Motor neuron (in vitro differentiated cells): Measurements from ENCODE around the gene PLA2G2A. TPM values are rescaled to one million over a fixed set of nuclear protein-coding genes. Genes with fewer than 3 reads are reported as not detected.
"Not testable (repeated sequence)": the region's sequence is repeated elsewhere in the genome, so short reads cannot be mapped to it uniquely, and the experiment has no call there.

Source experiments
- ATAC-seq, 8 experiments: fragments of 200-7000 bp; cut with Tn5 transposase; replicated peaks in 6 of 8; 2 replicates each; pipeline ENCODE4 v1.8.0; 2021; ENCODE audit warnings: mild to moderate bottlenecking in 8 of 8, moderate library complexity in 8 of 8
- H3K27ac ChIP-seq, 2 donors: fragments of 250-450 bp; sonication (Bioruptor Pico); 2 replicates each; pipeline ENCODE4 v1.9.0; 2021; ENCODE audit warnings: antibody characterized with exemption in 2 of 2, mild to moderate bottlenecking in 2 of 2, moderate library complexity in 1 of 2
- H3K4me1 ChIP-seq, 2 donors: fragments of 250-450 bp; sonication (Bioruptor Pico); replicated peaks in 1 of 2; 2 replicates each; pipeline ENCODE4 v1.6.1; 2021; ENCODE audit warnings: antibody characterized with exemption in 2 of 2, mild to moderate bottlenecking in 2 of 2, moderate library complexity in 1 of 2
- H3K4me3 ChIP-seq, 5 donors: fragments of 250-450 bp; sonication (Bioruptor Pico); 2 replicates each; pipeline ENCODE4 v1.9.0; 2021; ENCODE audit warnings: antibody characterized with exemption in 5 of 5, mild to moderate bottlenecking in 5 of 5, moderate library complexity in 4 of 5
- WGBS, 10 experiments: fragments of 450-650 bp; shearing (Covaris generic); methylation state at CpG; one replicate each; pipeline ENCODE4 v1.0.0; 2022; 5-methylcytosine and 5-hydroxymethylcytosine counted together
- in situ Hi-C, 9 experiments: fragments of 400-800 bp; cut with MboI; loops; one replicate each; pipeline ENCODE4 v1.15.0; 2021; ENCODE audit warnings: low sequenced_read_pairs in 9 of 9, low pct_unique_long_range_greater_than_20kb in 2 of 9; ENCODE audit not compliant: unreplicated experiment in 9 of 9
- total RNA-seq, 8 experiments: library from RNA; unstranded; fragments of 300-600 nt; gene quantifications; 2 replicates each; pipeline versions ENCODE4 v1.2.3 to v1.2.4, GENCODE V29; 2022

Gene PLA2G2A, protein sequence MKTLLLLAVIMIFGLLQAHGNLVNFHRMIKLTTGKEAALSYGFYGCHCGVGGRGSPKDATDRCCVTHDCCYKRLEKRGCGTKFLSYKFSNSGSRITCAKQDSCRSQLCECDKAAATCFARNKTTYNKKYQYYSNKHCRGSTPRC
- total RNA-seq: 10 to 100 TPM in 1 of 8 experiments, 1 to 10 TPM in 3, under 1 TPM in 2, not detected in 2; 0.41 to 87.5 (median 1.4) TPM

DNA sequence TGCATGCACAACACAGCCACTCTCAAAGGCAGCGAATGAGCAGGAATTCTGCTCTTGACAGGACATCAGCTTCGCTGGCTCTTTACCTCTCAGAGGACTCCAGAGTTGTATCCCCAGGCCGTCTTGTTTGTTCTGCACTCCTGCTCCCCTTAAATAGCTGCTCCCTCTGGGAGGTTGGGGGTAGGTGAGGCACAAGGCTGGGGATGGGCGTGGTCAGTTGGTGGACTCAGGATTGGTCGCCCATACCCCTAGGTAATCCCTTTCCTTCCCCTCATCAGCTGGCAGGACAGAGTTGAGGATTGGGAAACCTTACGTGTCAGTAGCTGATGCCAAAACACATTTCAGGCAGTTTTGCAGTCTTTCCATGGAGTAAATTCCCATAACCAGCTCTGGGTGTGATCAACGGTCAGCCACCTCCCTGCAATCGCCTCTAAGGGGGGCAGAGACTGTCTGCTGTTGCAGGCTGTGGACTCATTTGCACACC, at the start of gene PLA2G2A:
TSS of gene PLA2G2A (minus strand) at position 125 of the 484 bp plus-strand sequence. CDS start 845 bp downstream, outside the sequence.
- H3K4me1 ChIP-seq: peaks cover 0 to 5% of the 10 kb centered on the region in 2 donors
- H3K27ac ChIP-seq: no peak within 1 kb of the TSS
- in situ Hi-C loops: no loop called here
- ATAC-seq: peak in 3 of 8 experiments; percentile 44 to 56 (median 49)
- no peak within 1 kb of the TSS for H3K4me3 ChIP-seq
- WGBS, 10 experiments: 0 to 94% (median 63%) methylated on average over 1 to 8 of the region's 8 CpGs; no CpG with 5 or more reads in 1 of the 10 experiments

DNA sequence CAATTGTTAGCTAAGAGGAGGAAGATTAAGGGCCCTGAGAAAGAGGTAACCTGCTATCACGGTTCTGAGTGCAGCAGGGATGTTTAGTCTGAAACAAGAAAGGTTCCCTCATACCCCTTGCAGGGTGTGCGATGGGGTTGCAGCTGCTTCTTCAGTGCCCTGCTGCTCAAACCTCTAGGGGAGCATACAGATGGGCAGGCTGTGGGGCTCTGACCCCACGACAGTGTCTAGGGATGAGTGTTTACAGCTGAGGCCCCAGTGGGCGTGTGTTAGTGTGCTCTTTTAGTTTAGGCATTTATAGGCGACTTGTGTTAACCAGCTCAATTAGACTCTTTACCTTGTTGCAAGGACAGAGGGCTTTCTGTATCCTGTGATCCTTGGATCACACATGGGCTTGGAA, 49.3 kb upstream of the PLA2G2A start:
- in situ Hi-C loops: no loop called here
- no peak for ATAC-seq
- WGBS, 10 experiments: 33 to 100% (median 75%) methylated on average over 1 to 5 of the region's 5 CpGs; no CpG with 5 or more reads in 4 of the 10 experiments

DNA sequence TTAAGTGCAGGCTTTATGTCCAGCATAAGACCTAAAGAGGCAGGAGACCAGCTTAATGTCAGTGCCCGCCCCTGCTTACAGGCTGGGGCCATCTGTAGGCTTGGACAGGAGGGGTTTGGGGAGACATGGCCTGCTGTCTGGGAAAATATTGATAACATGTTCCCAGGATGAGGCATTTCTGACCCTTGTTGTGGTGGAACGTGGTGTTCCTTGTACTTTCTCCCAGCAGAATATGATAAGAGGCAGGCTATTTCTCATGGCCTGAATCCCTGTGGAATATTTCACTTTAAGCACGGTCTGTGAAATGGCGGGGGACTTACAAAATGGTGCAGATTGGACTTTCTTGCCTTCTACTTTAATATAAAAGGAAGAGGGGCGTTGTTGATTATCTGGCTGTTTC, 48.7 kb upstream of the PLA2G2A start:
- Histone ChIP-seq H3K4me3 (no peak overlapping the region), H3K4me1 (no peaks in the 10 kb centered on the region), H3K27ac (no peak overlapping the region)
- in situ Hi-C loops: no loop called here
- no peak for ATAC-seq
- WGBS, 10 experiments: 0 to 97% (median 75%) methylated on average over 1 to 5 of the region's 5 CpGs

More for the DNA sequence above, 49.3 kb upstream of the PLA2G2A start:
- H3K4me3 ChIP-seq: no peak overlapping the region
- H3K27ac ChIP-seq: no peak overlapping the region
- no peaks in the 10 kb centered on the region for H3K4me1 ChIP-seq

DNA sequence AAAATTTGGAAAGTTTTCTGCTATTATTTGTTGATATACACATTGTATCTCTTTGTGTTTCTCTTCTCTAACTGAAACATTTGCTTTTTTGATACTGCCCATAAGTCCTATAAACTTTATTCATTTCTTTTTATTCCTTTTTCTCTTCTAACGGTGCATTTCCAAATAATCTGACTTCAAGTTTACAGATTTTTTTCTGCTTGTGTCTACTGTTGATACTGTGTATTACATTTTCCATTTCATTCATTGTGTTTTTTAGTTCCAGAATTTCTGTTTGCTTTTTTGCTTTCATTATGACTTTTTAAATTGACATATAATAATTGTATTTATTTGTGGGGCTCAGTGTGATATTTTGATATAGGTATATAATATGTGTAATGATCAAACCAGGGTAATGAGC, 38.3 kb upstream of the PLA2G2A start:
- H3K4me3 ChIP-seq: no peak overlapping the region
- H3K27ac ChIP-seq: no peak overlapping the region
- in situ Hi-C loops: no loop called here
- no peaks in the 10 kb centered on the region for H3K4me1 ChIP-seq
- no peak for ATAC-seq
- WGBS, 10 experiments: 3 to 92% (median 68%) methylated on average over 1 of the region's 1 CpG

DNA sequence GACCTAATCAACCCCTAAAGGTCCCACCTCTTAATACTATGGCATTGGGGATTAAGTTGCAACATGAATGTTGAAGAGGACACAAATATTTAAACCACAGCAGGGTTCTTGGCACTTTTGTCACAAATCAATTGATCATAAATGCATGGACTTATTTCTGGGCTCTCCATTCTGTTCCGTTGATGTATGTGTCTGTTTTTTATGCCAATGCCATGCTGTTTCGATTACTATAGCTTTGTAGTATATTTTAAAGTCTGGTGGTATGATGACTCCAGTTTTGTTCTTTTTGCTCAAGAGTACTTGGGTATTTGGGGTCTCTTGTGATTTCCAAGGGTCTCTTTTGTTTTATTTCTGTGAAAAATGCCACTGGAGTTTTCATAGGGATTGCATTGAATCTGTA, 34.7 kb upstream of the PLA2G2A start:
- 29 to 100% (median 57%) methylated on average over 1 to 2 of the region's 2 CpGs; no CpG with 5 or more reads in 3 of the 10 experiments for WGBS, 10 experiments
- ATAC-seq: no peak
- Histone ChIP-seq H3K27ac (no peak overlapping the region), H3K4me3 (no peak overlapping the region), H3K4me1 (no peaks in the 10 kb centered on the region)
- in situ Hi-C loops: no loop called here

DNA sequence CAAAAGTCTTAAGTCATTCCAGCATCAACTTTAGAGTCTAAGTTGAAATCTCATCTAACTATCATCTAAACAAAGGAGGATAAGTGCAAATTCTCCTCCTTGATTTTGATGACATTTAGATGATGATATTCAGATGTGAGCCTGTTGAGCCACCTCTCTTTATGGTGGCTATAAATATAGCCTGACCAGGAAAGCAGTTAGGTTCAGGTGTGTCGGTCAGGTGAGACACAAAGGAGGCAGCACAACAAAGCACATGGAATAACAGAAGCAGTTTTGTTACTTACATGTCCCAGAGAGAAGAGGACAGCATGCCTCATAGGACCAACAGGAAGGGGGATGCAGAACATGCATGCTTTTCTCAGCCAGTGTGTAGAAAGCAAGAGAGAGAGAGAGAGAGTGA, 30.6 kb upstream of the PLA2G2A start:
- 0 to 89% (median 80%) methylated on average over 1 of the region's 1 CpG; no CpG with 5 or more reads in 5 of the 10 experiments for WGBS, 10 experiments
- no peaks in the 10 kb centered on the region for H3K4me1 ChIP-seq
- in situ Hi-C loops: no loop called here

DNA sequence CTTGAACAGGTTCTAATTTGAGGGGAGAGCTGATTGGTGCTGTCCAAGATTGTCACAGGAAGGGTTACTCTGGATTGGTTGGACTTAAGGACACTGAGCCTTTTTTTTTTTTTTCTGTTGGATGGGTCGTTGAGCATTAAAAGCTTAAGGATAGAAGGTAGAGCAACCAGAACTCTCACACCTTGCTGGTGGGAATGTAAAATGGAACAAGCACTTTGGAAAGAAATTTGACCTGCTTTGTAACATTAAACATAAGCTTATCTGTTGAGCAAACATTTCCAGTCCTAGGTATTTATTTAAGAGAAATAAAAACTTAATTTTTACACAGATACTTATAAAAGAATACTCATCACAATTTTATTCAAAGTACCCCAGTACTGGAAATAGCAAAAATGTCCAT, 29.8 kb upstream of the PLA2G2A start:
- Histone ChIP-seq H3K27ac (no peak overlapping the region), H3K4me3 (no peak overlapping the region), H3K4me1 (no peaks in the 10 kb centered on the region)
- 0 to 75% (median 18%) methylated on average over 1 of the region's 1 CpG; no CpG with 5 or more reads in 3 of the 10 experiments for WGBS, 10 experiments
- in situ Hi-C loops: no loop called here
- peak in 2 of 8 experiments; percentile 1 to 4 for ATAC-seq

More for the DNA sequence above, 30.6 kb upstream of the PLA2G2A start:
- Histone ChIP-seq H3K4me3 (no peak overlapping the region), H3K27ac (no peak overlapping the region)
- ATAC-seq: no peak

DNA sequence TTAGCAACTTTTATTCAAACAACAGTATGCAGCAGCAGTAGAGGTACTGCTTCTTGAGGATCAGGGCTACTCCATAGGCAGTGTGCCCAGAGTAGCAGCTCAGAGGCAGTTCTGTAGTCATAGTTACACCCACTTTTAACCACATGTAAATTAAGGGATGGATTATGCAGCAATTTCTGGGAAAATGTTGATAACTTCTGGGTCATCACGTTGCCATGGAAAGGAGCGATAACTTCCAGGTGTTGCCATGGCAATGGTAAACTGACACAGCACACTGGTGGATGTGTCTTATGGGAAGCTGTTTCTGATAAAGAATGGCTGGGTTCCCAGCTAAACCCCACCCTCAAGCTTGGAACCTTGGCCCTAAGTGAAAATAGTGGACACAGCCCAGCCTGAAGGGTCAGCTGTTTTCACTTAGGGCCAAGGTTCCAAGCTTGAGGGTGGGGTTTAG, 29.0 kb upstream of the PLA2G2A start:
- no peaks in the 10 kb centered on the region for H3K4me1 ChIP-seq
- peak in 3 of 8 experiments; percentile 85 to 95 (median 92) for ATAC-seq
- in situ Hi-C loops: no loop called here
- H3K27ac ChIP-seq: no peak overlapping the region
- WGBS, 10 experiments: 0 to 95% (median 64%) methylated on average over 1 to 2 of the region's 2 CpGs; no CpG with 5 or more reads in 5 of the 10 experiments
- H3K4me3 ChIP-seq: no peak overlapping the region

DNA sequence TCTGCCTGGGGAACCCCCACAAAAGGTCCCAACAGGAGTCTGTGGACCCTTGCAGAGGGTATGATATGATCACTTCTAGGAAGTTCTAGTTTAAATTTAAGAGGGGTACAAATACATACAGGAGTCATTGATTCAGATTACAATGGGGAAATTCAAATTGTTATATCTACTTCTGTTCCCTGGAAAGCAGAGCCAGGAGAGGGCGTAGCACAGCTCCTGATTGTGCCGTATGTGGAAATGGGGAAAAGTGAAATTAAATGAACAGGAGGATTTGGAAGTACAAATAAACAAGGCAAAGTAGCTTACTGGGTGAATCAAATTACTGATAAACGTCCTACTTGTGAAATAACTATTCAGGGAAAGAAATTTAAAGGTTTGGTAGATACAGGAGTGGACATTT, 19.4 kb upstream of the PLA2G2A start:
- H3K4me3 ChIP-seq, H3K4me1 ChIP-seq, H3K27ac ChIP-seq, ATAC-seq, in situ Hi-C loops: not testable (repeated sequence)
- 31 to 92% (median 83%) methylated on average over 1 to 3 of the region's 3 CpGs; no CpG with 5 or more reads in 5 of the 10 experiments for WGBS, 10 experiments

DNA sequence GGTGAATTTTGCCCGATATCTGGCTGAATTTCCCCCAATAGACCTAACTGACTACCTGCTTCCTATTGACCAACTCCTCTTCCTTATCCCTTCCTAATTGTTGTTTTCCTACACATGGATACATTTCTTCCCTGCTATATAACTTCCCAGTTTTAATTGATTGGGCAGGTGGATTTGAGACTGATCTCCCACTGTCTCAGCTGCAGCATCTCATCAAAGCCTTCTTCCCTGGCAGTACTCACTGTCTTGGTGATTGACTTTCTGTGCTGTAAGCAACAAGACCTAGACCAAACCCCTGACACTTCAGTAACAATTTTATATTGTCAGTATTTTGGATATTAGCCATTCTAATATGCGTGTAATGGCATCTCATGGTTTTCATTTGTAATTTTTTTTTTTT, 11.3 kb upstream of the PLA2G2A start:
- peak in 3 of 8 experiments; percentile 41 to 58 (median 52) for ATAC-seq
- in situ Hi-C loops: no loop called here
- Histone ChIP-seq H3K4me1 (peaks cover 6 to 40% of the 10 kb centered on the region in 2 donors), H3K27ac (peak overlapping the region in 1 of 2 donors; percentile 45), H3K4me3 (no peak overlapping the region)
- WGBS, 10 experiments: 25 to 89% (median 55%) methylated on average over 1 to 2 of the region's 2 CpGs; no CpG with 5 or more reads in 3 of the 10 experiments

DNA sequence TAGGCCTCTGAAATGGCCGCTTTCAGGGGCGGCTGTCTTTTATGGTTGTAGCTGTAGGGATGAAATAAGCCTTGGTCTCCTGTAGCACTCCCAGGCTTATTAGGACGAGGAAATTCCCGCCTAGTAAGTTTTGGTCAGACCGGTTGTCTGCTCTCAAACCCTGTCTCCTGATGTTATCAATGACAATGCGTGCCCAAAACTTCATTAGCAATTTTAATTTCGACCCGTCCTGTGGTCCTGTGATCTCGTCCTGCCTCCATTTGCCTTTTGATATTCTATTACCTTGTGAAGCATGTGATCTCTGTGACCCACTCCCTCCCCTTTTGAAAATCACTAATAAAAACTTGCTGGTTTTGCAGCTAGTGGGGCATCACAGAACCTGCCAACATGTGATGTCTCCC, 10.8 kb upstream of the PLA2G2A start:
- ATAC-seq: peak in 3 of 8 experiments; percentile 27 to 58 (median 42)
- H3K27ac ChIP-seq: peak overlapping the region in 1 of 2 donors; percentile 44
- peaks cover 6 to 40% of the 10 kb centered on the region in 2 donors for H3K4me1 ChIP-seq
- in situ Hi-C loops, H3K4me3 ChIP-seq: not testable (repeated sequence)
- WGBS, 10 experiments: 4 to 50% (median 29%) methylated on average over 1 to 9 of the region's 9 CpGs; no CpG with 5 or more reads in 1 of the 10 experiments

DNA sequence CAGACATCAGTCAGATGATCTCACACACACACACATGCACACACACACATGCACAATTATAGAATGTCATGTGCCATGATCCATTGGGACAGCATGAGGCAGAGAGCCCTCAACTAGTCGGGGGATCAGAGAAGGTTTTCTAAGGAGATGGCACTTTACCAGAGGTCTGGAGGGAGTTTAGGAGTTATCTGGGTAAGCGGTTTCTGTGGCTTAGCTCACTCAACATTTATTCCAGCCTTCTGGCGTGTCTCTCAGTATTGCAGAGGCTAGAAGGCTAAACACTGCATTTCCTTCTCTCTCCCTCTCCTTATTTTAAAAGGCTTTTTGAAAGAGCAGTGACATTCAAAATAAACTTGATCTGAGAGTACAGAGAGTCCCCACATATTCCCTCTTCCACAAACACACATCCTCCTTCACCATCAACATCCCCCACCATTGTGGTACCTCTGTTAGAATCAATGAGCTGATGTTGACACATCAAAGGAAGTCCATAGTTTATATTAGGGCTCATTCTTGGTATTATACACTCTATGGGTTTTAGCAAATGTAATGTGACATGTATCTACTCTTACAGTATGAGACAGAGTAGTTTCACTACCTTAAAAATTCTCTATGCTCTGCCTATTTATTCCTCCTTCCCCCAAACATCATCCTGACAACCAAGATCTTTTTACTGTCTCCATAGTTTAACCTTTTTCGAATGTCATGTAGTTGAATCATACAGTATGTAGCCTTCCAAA, 9.0 kb upstream of the PLA2G2A start:
- ATAC-seq: peak in 1 of 8 experiments; percentile 46
- Histone ChIP-seq H3K4me1 (peaks cover 6 to 37% of the 10 kb centered on the region in 2 donors), H3K27ac (no peak overlapping the region), H3K4me3 (no peak overlapping the region)
- in situ Hi-C loops: no loop called here
- WGBS, 10 experiments: 0 to 89% (median 46%) methylated on average over 1 to 4 of the region's 4 CpGs

DNA sequence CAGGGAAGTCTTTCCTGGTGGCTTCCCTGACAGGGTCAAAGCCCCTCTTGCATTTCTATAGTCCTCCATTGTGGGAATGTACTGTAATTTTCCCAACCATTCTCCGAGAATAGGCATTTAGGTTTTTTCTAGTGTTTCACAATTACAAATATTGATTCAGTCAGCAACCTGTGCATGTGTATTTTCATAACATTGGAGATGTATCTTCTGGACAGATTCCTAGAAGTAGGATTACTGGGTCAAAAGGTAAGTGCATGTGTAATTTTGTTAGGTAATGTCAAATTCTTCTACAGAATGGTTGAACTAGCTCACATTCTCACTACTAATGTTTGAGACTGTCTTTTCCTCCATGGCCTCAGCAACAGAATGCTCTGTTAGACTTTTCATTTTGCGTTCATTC, 8.3 kb upstream of the PLA2G2A start:
- ATAC-seq: no peak
- whole genome bisulfite sequencing, 10 experiments: 8 to 100% (median 91%) methylated on average over 1 to 2 of the region's 2 CpGs
- H3K4me3 ChIP-seq: no peak overlapping the region
- H3K27ac ChIP-seq: no peak overlapping the region
- in situ Hi-C loops: no loop called here
- peaks cover 6 to 37% of the 10 kb centered on the region in 2 donors for H3K4me1 ChIP-seq
